SW480 (cell line): ENCODE results near the gene TLR6.
A peak's percentile ranks its signal among the peaks of the same experiment; 100 is the strongest.
"Not testable (repeated sequence)": the region's sequence is repeated elsewhere in the genome, so short reads cannot be mapped to it uniquely, and the experiment has no call there.

ENCODE experiments used
- DNase-seq: peaks from one replicate; pipeline ENCODE4 v3.0.0-alpha.2; 2016; ENCODE audit warnings: low spot score

The TLR6 gene

DNA sequence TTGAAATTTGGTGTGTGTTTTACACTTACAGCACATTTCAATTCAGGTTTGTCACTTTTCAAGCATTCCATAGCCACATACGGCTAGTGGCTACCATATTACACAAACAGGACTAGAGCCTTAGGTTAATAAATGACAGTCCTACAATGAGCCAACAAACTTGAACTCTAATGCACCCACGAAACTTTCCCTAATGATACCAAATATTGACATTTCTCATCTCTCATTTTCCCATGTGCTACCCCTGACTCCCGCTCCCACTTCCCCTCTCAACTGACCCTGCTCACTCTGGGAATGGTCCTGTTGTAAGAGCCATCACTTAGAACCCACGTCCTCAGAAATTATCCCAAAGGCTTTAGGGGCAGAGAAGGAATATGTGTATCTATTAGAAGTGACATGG, 68.9 kb downstream of the TLR6 start:
- no peak for DNase-seq

DNA sequence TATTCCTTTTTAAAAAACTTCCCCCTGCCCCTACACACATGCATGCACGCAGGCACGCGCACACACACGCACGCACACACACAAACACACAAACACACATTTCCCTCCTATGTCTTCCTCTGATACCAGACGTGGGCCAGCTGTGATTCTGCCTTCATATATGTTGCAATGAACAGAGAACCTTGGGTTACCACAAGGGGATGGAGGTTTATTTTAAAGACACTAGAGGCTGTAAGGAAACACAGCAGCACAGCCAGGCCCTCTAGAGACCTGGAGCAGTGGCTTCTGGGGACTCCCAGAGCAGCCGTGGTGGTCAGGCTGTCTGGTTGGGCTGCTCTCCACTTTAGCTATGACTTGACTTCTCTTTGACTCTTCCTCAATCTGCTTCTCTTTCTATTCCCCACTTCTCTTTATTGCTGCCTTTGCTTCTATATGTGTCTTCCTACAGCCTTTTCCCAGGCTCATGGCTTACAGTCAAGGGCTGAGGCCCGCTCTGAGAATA, 70.7 kb downstream of the TLR6 start:
- no peak for DNase-seq

DNA sequence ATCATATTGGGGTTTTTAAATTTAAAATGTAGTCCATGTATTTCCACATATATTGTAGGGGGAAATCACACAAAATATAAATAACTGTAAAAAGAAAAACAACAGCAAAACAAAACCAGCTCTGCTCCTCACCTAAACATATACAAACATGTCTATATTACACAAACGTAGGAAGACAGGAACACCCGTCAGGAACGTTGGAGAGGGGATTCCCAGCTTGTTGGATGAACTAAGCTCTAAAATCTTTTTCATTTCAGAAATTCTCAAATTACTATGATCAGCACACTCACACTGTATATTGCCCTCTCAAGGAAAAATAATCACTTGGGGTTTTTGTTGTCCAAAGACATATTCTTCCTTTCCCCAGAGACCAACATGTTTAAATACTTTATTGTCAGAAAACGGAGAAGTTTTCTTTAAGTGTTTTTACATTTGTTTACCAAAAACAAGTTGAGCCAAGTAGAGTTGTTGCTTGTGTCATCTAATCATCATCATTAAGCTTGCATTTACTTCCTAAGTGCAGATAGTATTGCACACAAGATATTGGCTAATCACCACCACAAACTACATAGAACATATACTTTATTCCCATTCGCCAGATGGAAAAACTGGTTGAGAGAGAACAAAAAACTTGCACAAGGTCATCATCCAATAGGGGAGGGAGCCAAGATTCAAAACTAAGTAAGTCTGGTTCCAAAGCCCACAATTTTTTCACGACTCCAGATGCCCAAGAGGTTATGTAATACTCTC, 71.4 kb downstream of the TLR6 start:
- DNase-seq, result no peak

DNA sequence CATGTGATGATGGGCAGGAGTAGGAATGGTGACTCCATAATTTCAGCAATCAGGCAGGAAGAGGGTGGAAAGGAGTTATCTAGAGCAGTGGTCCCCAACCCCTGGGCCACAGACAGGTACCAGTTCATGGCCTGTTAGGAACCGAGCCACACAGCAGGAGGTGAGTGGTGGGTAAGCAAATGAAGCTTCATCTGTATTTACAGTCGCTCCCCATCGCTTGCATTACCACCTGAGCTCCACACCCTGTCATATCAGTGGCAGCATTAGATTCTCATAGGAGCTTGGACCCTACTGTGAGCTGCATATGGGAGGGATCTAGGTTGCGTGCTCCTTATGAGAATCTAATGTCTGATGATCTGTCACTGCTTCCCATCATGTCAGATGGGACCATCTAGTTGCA, 72.5 kb downstream of the TLR6 start:
- DNase-seq, result no peak

DNA sequence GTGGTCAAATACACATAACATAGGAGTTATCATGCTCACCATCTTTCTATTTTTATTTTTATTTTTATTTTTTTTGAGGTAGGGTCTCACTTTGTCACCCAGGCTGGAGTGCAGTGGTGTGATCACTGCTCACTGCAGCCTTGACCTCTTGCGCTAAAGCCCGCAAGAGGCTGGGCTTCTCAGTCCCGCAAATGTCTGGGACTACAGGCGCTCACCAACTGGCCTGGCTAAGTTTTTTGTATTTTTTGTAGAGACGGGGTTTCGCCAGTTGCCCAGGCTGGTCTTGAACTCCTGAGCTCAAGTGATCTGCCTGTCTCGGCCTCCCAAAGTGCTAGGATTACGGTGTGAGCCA, 73.5 kb downstream of the TLR6 start:
- no peak for DNase-seq

DNA sequence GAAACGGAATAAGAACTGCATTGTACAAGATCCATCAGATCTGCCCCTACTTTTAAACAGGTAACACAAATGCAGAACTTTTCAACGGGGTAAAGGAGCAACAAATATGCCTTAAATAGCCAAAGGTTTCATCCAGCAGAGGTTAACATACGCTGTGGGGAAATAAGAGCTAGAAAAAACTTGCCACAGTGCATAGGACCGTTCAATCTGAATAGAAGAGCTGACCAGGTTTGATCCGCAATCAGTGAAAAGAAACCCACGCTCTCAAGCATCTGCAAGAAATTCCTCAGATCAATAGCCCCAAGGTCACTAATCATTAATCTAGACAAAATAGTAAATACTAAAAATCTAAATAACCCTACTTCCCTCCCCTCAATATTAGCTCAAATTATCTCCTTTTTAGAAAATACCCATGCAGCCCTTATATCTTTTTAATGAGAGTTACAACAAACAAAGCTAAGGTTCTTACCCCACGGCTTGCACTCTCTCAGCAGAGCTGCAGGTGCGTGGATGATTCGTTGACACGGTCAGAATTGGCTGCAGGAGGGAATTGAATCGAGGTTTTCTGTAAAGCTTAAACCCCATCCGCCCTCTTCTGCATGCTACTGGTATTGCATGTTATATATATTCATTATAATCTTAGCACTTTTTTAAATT, 74.0 kb downstream of the TLR6 start, which contains the start of gene TLR10:
TLR10 (minus strand) TSS at position 539 of the 657 bp plus-strand sequence. CDS start 7,400 bp downstream, outside the sequence.
- DNase-seq, result peak; percentile 48

DNA sequence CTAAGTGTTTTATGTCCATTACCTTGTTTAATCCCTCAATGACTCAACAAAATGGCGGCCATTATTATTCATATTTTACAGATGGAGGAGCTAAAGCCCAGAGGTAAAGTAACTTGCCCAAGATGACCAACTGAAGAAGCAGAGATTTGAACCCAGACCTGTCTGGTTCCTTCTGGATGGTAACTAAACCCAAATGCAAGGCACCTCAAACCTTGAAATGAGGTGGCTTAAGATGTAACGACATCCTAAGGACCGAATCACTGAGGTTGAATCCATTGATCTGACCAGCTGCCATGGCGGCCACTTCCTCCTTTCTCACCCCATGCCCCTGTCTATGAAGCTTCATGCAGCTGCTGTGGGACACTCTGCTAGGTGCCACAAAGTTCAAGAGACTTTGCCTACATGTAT, 74.8 kb downstream of the TLR6 start:
- no peak for DNase-seq

DNA sequence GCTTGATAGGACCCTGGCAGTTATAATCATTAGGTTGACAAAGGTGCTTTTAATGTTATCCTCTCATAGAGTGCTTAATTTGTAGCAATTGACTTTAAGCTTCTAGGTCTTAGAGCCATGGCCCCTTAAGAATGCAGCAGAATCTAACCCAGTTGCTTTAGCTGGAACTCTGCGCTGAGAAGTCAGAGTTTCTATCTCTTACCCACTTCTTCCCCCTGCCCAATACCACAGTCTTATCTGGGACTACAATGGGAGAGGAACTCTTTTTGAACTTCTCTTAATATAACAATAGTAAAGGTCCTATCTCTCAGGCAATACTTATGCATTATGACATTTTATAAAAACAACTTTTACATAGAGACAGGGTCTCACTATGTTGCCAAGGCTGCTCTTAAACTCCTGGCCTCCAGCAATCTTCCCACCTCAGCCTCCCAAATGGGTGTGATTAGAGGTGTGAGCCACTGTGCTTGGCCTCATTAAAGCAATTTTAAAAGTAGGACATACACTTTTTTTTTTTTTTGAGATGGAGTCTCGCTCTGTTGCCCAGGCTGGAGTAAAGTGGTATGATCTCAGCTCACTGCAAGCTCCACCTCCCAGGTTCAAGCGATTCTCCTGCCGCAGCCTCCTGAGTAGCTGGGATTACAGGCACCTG, 75.7 kb downstream of the TLR6 start:
- DNase-seq, result no peak

DNA sequence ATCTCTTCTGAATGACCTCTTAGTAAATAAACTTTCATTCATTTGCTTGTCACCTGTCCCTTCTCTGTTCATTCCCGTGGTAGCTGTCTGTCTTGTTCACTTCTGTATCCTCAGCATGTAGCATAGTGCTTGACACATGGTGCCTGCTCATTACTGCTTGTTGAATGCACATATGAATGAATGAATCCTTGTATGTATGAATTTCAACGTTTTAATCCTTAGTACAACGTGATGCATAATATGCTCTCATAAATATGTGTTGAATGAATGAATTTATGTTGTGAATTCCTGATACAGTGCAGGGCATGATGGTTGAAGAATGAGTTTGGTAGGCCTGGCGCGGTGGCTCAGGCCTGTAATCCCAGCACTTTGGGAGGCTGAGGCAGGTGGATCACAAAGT, 76.8 kb downstream of the TLR6 start:
- DNase-seq, result no peak

DNA sequence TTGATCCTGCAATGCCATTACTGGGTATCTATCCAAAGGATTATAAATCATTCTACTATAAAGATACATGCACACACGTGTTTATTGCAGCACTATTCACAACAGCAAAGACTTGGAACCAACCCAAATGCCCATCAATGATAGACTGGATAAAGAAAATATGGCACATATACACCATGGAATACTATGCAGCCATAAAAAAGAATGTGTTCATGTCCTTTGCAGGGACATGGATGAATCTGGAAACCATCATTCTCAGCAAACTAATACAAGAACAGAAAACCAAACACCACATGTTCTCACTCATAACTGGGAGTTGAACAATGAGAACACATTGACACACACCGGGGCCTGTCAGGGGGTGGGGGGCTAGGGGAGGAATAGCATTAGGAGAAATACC, 78.7 kb downstream of the TLR6 start:
- not testable (repeated sequence) for DNase-seq

DNA sequence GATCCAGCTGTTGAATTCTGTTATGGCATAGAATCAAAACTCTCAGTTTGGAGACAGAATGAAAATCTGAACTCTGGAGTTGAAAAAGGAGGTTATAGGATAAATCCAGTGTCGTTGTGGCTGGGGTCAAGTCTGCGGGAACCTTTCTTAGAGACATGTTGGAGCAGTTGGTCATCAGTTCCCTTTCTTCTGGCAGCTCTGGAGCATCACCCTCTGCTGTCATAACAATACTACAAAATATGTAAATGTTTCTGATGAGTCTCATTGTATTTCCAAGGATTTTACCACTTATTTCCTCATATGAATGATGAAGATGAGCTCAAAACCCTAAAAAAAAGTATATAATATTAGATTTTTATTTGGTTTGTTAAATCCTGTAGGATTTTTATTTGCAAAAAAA, 81.3 kb downstream of the TLR6 start:
- no peak for DNase-seq

DNA sequence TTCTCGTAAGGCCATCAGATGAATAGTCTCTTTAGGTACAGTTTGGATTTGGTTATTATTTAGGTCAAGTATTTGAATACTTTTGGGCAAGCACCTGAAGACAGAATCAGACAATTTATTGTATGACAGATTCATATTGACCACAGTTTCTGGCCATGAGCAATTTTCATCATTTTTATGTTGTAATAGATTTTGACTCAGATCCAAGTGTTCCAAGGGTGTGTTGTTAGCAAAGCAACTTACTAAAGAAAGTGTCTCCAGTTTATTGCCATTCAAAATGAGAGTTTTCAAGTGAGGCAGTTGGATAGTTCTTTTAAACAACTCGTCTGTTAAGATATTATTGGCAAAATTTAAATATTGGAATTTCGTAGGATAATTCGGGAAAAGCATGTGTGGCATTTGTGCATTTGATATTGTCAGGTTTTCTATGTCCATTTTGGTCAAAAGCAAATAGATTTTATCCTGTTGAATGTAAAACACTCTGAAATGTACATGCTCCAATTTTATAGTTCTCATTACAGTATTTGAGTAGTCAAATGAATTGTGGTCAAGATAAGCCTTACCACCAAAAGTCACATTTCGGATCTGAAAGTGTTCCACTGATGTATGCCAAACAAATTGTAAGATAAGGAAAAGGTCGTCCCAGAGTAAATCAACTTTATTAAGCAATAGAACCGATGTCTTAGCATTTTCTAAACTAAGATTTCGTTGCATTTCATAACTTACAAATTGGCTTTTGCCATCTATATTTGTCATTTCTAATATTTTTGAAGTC, 82.2 kb downstream of the TLR6 start:
- DNase-seq, result no peak
